ENCODE measurements around the gene KLK7. TPM values are rescaled to one million over a fixed set of nuclear protein-coding genes. Genes with fewer than 3 reads are reported as not detected.

The KLK7 gene
- total and polyA plus RNA-seq, 4 donors: 0.16 to 0.72 (median 0.44) TPM

Other genes starting within 250 kb of the KLK7 start
- gene GPR32, start 213.5 kb downstream of the KLK7 start, total RNA-seq: not detected
- under 1 TPM in 1 of 2 donors, not detected in 1; 0.12 TPM for gene GPR32, start 213.5 kb downstream of the KLK7 start, polyA plus RNA-seq (ENCODE audit: insufficient read length in 2 of 2)
- not detected for gene ACP4, start 193.5 kb downstream of the KLK7 start, total RNA-seq
- gene ACP4, start 193.5 kb downstream of the KLK7 start, polyA plus RNA-seq (ENCODE audit: insufficient read length in 2 of 2): under 1 TPM in 1 of 2 donors, not detected in 1; 0.44 TPM
- gene KLK1, start 160.1 kb downstream of the KLK7 start, total RNA-seq: 1 to 10 TPM in 1 of 2 donors, under 1 TPM in 1; 0.50 to 1.3 TPM
- gene KLK1, start 160.1 kb downstream of the KLK7 start, polyA plus RNA-seq (ENCODE audit: insufficient read length in 2 of 2): 1 to 10 TPM in 1 of 2 donors, not detected in 1; 2.0 TPM
- gene KLK15, start 150.3 kb downstream of the KLK7 start, total RNA-seq: not detected
- not detected for gene KLK15, start 150.3 kb downstream of the KLK7 start, polyA plus RNA-seq (ENCODE audit: insufficient read length in 2 of 2)
- gene KLK3, start 129.0 kb downstream of the KLK7 start, total RNA-seq: not detected
- gene KLK3, start 129.0 kb downstream of the KLK7 start, polyA plus RNA-seq (ENCODE audit: insufficient read length in 2 of 2): not detected
- gene KLK2, start 110.5 kb downstream of the KLK7 start, total RNA-seq: under 1 TPM; 0.06 to 0.10 TPM
- under 1 TPM in 1 of 2 donors, not detected in 1; 0.38 TPM for gene KLK2, start 110.5 kb downstream of the KLK7 start, polyA plus RNA-seq (ENCODE audit: insufficient read length in 2 of 2)
- under 1 TPM in 1 of 2 donors, not detected in 1; 0.59 TPM for gene KLK4, start 72.5 kb downstream of the KLK7 start, total RNA-seq
- gene KLK4, start 72.5 kb downstream of the KLK7 start, polyA plus RNA-seq (ENCODE audit: insufficient read length in 2 of 2): 1 to 10 TPM; 1.6 to 1.9 TPM
- gene KLK5, start 30.9 kb downstream of the KLK7 start, total RNA-seq: under 1 TPM; 0.44 to 0.79 TPM
- gene KLK5, start 30.9 kb downstream of the KLK7 start, polyA plus RNA-seq (ENCODE audit: insufficient read length in 2 of 2): 1 to 10 TPM in 1 of 2 donors, under 1 TPM in 1; 0.93 to 2.5 TPM
- gene KLK6, start 14.3 kb downstream of the KLK7 start, total RNA-seq: 1 to 10 TPM; 5.7 to 9.6 TPM
- 10 to 100 TPM; 15.4 to 16.5 TPM for gene KLK6, start 14.3 kb downstream of the KLK7 start, polyA plus RNA-seq (ENCODE audit: insufficient read length in 2 of 2)
- gene KLK8, start 17.7 kb upstream of the KLK7 start, total RNA-seq: 1 to 10 TPM in 1 of 2 donors, not detected in 1; 1.4 TPM
- gene KLK8, start 17.7 kb upstream of the KLK7 start, polyA plus RNA-seq (ENCODE audit: insufficient read length in 2 of 2): under 1 TPM in 1 of 2 donors, not detected in 1; 0.71 TPM
- 1 to 10 TPM in 1 of 2 donors, under 1 TPM in 1; 0.72 to 1.6 TPM for gene KLK10, start 35.8 kb upstream of the KLK7 start, total RNA-seq
- 1 to 10 TPM; 7.3 TPM for gene KLK10, start 35.8 kb upstream of the KLK7 start, polyA plus RNA-seq (ENCODE audit: insufficient read length in 2 of 2)
- not detected for gene KLK11, start 42.7 kb upstream of the KLK7 start, total RNA-seq
- gene KLK11, start 42.7 kb upstream of the KLK7 start, polyA plus RNA-seq (ENCODE audit: insufficient read length in 2 of 2): not detected
- not detected for gene KLK12, start 51.1 kb upstream of the KLK7 start, total RNA-seq
- not detected for gene KLK12, start 51.1 kb upstream of the KLK7 start, polyA plus RNA-seq (ENCODE audit: insufficient read length in 2 of 2)
- under 1 TPM in 1 of 2 donors, not detected in 1; 0.50 TPM for gene KLK13, start 81.2 kb upstream of the KLK7 start, total RNA-seq
- 1 to 10 TPM in 1 of 2 donors, under 1 TPM in 1; 0.65 to 1.2 TPM for gene KLK13, start 81.2 kb upstream of the KLK7 start, polyA plus RNA-seq (ENCODE audit: insufficient read length in 2 of 2)
- under 1 TPM in 1 of 2 donors, not detected in 1; 0.11 TPM for gene KLK14, start 99.0 kb upstream of the KLK7 start, total RNA-seq
- 1 to 10 TPM; 1.4 to 1.9 TPM for gene KLK14, start 99.0 kb upstream of the KLK7 start, polyA plus RNA-seq (ENCODE audit: insufficient read length in 2 of 2)
- 1 to 10 TPM; 1.8 to 5.3 TPM for gene CTU1, start 124.5 kb upstream of the KLK7 start, total RNA-seq
- gene CTU1, start 124.5 kb upstream of the KLK7 start, polyA plus RNA-seq (ENCODE audit: insufficient read length in 2 of 2): 1 to 10 TPM; 4.8 to 6.4 TPM
- gene SIGLEC9, start 141.0 kb upstream of the KLK7 start, total RNA-seq: 1 to 10 TPM; 1.2 to 2.0 TPM
- gene SIGLEC9, start 141.0 kb upstream of the KLK7 start, polyA plus RNA-seq (ENCODE audit: insufficient read length in 2 of 2): 1 to 10 TPM; 1.4 to 2.2 TPM
- 1 to 10 TPM in 1 of 2 donors, under 1 TPM in 1; 0.94 to 2.0 TPM for gene SIGLEC7, start 158.4 kb upstream of the KLK7 start, total RNA-seq
- 1 to 10 TPM in 1 of 2 donors, under 1 TPM in 1; 0.60 to 1.5 TPM for gene SIGLEC7, start 158.4 kb upstream of the KLK7 start, polyA plus RNA-seq (ENCODE audit: insufficient read length in 2 of 2)
- 1 to 10 TPM; 3.0 to 3.9 TPM for gene CD33, start 241.2 kb upstream of the KLK7 start, total RNA-seq
- gene CD33, start 241.2 kb upstream of the KLK7 start, polyA plus RNA-seq (ENCODE audit: insufficient read length in 2 of 2): 1 to 10 TPM; 2.9 TPM

Data from spinal cord (tissue), 4 donors.